Right lobe of liver (tissue), 6 donors: Measurements from ENCODE around the gene NIP7. TPM values are rescaled to one million over a fixed set of nuclear protein-coding genes. Genes with fewer than 3 reads are reported as not detected.

ENCODE experiments used
- ATAC-seq, 4 donors: fragments of 200-7000 bp; cut with Tn5 transposase; one replicate each; pipeline ENCODE4 v1.9.1; 2020; ENCODE audit warnings: mild to moderate bottlenecking in 4 of 4, moderate library complexity in 4 of 4
- DNase-seq, 3 donors: peaks; one replicate each; pipeline ENCODE4 v3.0.0-alpha.2; 2020
- H3K27ac ChIP-seq, 3 donors: fragments of 200-600 bp; one replicate each; pipeline ENCODE4 v1.8.0; 2022
- H3K27me3 ChIP-seq, 2 donors: fragments of 200-600 bp; one replicate each; pipeline ENCODE4 v1.8.0; 2022
- H3K36me3 ChIP-seq, 4 donors: fragments of 200-600 bp; sonication (generic) in 1 of 4; one replicate each; pipeline versions ENCODE4 v1.5.1 to v1.8.0; 2017 to 2022; ENCODE audit warnings: control low read depth in 1 of 4
- H3K4me1 ChIP-seq, 4 donors: fragments of 200-600 bp; sonication (generic) in 1 of 4; one replicate each; pipeline versions ENCODE4 v1.5.1 to v1.8.0; 2017 to 2022; ENCODE audit warnings: control low read depth in 1 of 4
- H3K4me3 ChIP-seq, 3 donors: fragments of 200-600 bp; one replicate each; pipeline ENCODE4 v1.8.0; 2022
- H3K9me3 ChIP-seq, 4 donors: fragments of 200-600 bp; sonication (generic) in 1 of 4; one replicate each; pipeline versions ENCODE4 v1.5.1 to v1.8.0; 2017 to 2022; ENCODE audit warnings: control low read depth in 1 of 4
- CTCF ChIP-seq, 4 donors: fragments of 200-600 bp in 3 of 4; fragments of 450-650 bp in 1 of 4; IDR thresholded peaks; one replicate each; pipeline versions ENCODE4 v1.5.1 to v1.8.0; 2016 to 2022; ENCODE audit warnings: antibody characterized with exemption in 4 of 4, mild to moderate bottlenecking in 2 of 4
- POLR2A ChIP-seq: fragments of 450-650 bp; IDR thresholded peaks from one replicate; pipeline ENCODE4 v1.6.1; 2017; ENCODE audit warnings: antibody characterized with exemption, mild to moderate bottlenecking
- WGBS: methylation state at CpG from one replicate; pipeline ENCODE4 v1.1.6; 2018; ENCODE audit warnings: low coverage, low lambda C conversion rate; ENCODE audit not compliant: insufficient coverage; ENCODE audit errors: missing lambda C conversion rate; 5-methylcytosine and 5-hydroxymethylcytosine counted together
- intact Hi-C, 2 donors: fragments of 100-400 bp; cut with DNase I; formaldehyde crosslinking; loops; one replicate each; pipeline versions ENCODE4 v1.11.2 to v1.14.1; 2022
- total RNA-seq, 6 experiments: library from RNA; depleted of rRNA in 2 of 6; stranded (reverse); fragments of >200 nt in 2 of 6; fragmentation: NEBNext Ultra II Directional in 3 of 6; extraction: Animal tissue kit (Norgen Biotek cat#: 25700) in 3 of 6; gene quantifications; one replicate each; pipeline versions ENCODE4 v1.1.0 to v1.2.4, GENCODE V29; 2016 to 2023
- donor health status: DM: no; HTN: yes; CAD: no.
- donor health status: DM: no; HTN: no; CAD: no.
- donor health status: DM: no; HTN: no; CAD: no.
- donor health status: DM: no; HTN: yes; CAD: no.
- donor health status: DM: no; HTN: yes; CAD: no.

The NIP7 gene
- total RNA-seq, 6 experiments from 2014 or later = 6.9 to 11.3 (median 9.4) TPM

GRCh38 chr16:69381231-69381630, 41.7 kb downstream of the NIP7 start:
- Histone ChIP-seq H3K9me3 (no peaks in the 10 kb centered on the region), H3K27ac (no peak overlapping the region), H3K36me3 (peaks cover 3 to 61% (median 8%) of the 10 kb centered on the region in 4 donors), H3K4me1 (peaks cover 0 to 4% (median 2%) of the 10 kb centered on the region in 4 donors), H3K4me3 (no peak overlapping the region), H3K27me3 (no peaks in the 10 kb centered on the region)
- no peak for ATAC-seq
- 60% methylated on average over 1 of the region's 2 CpGs for WGBS
- DNase-seq = no peak
- intact Hi-C loops = no loop called here
- TF ChIP-seq POLR2A (no peak), CTCF (IDR thresholded peaks at IDR 0.05) (no peak)

GRCh38 chr16:69382421-69382820, 42.8 kb downstream of the NIP7 start:
- Histone ChIP-seq H3K4me3 (no peak overlapping the region), H3K36me3 (peaks cover 3 to 61% (median 8%) of the 10 kb centered on the region in 4 donors), H3K27me3 (no peaks in the 10 kb centered on the region), H3K4me1 (peaks cover 0 to 4% (median 2%) of the 10 kb centered on the region in 4 donors), H3K9me3 (no peaks in the 10 kb centered on the region), H3K27ac (no peak overlapping the region)
- DNase-seq (no peak), ATAC-seq (no peak)
- no peak for TF ChIP-seq CTCF (IDR thresholded peaks at IDR 0.05)
- no peak for TF ChIP-seq POLR2A
- 100% methylated on average over 2 of the region's 2 CpGs for WGBS
- intact Hi-C loops = no loop called here

- H3K36me3 ChIP-seq = peaks cover 0 to 38% (median 5%) of the 10 kb centered on the region in 4 donors
- H3K27ac ChIP-seq = peak overlapping the region; percentile 63 to 86 (median 66)
- peak overlapping the region; percentile 60 to 87 (median 66) for H3K4me3 ChIP-seq
- H3K27me3 ChIP-seq = no peaks in the 10 kb centered on the region
- ATAC-seq = no peak
- intact Hi-C loops = no loop called here
- H3K9me3 ChIP-seq = no peaks in the 10 kb centered on the region
- DNase-seq = no peak
- H3K4me1 ChIP-seq = peaks cover 0 to 4% (median 2%) of the 10 kb centered on the region in 4 donors
- TF ChIP-seq CTCF (IDR thresholded peaks at IDR 0.05) (no peak), POLR2A (no peak)
- WGBS = 1% methylated on average over 6 of the region's 6 CpGs
Measured at GRCh38 chr16:69384974-69385373, 45.4 kb downstream of the NIP7 start.

- peaks cover 0 to 4% (median 2%) of the 10 kb centered on the region in 4 donors for H3K4me1 ChIP-seq
- H3K4me3 ChIP-seq = no peak overlapping the region
- H3K36me3 ChIP-seq = peaks cover 0 to 22% (median 5%) of the 10 kb centered on the region in 4 donors
- H3K27ac ChIP-seq = no peak overlapping the region
- intact Hi-C loops = no loop called here
- H3K27me3 ChIP-seq = no peaks in the 10 kb centered on the region
- TF ChIP-seq POLR2A (no peak), CTCF (IDR thresholded peaks at IDR 0.05) (no peak)
- ATAC-seq = no peak
- 100% methylated on average over 1 of the region's 1 CpG for WGBS
- no peaks in the 10 kb centered on the region for H3K9me3 ChIP-seq
- DNase-seq = no peak
Measured at GRCh38 chr16:69386596-69386995, 47.0 kb downstream of the NIP7 start.

Other genes with a start within 250 kb of the NIP7 start
- gene HAS3, start 234.1 kb upstream of the NIP7 start, total RNA-seq = 1 to 10 TPM in 1 of 6 experiments, under 1 TPM in 5; 0.39 to 1.0 (median 0.63) TPM
- 10 to 100 TPM; 56.6 to 78.3 (median 65.4) TPM for gene CHTF8, start 207.2 kb upstream of the NIP7 start, total RNA-seq
- 10 to 100 TPM; 13.9 to 22.2 (median 19.6) TPM for gene UTP4, start 207.1 kb upstream of the NIP7 start, total RNA-seq
- gene SNTB2, start 152.6 kb upstream of the NIP7 start, total RNA-seq = 10 to 100 TPM in 4 of 6 experiments, 1 to 10 TPM in 2; 7.5 to 13.9 (median 10.6) TPM
- 10 to 100 TPM in 5 of 6 experiments, 1 to 10 TPM in 1; 9.6 to 15.3 (median 12.3) TPM for gene VPS4A, start 28.4 kb upstream of the NIP7 start, total RNA-seq
- 10 to 100 TPM; 13.5 to 38.5 (median 15.7) TPM for gene PDF, start 9.2 kb upstream of the NIP7 start, total RNA-seq
- gene COG8, start 208 bp upstream of the NIP7 start, total RNA-seq = 10 to 100 TPM; 16.0 to 35.5 (median 25.3) TPM
- 1 to 10 TPM; 1.6 to 9.9 (median 2.6) TPM for gene TMED6, start 12.0 kb downstream of the NIP7 start, total RNA-seq
- 10 to 100 TPM in 5 of 6 experiments, 1 to 10 TPM in 1; 9.6 to 14.5 (median 13.5) TPM for gene TERF2, start 46.2 kb downstream of the NIP7 start, total RNA-seq
- gene CYB5B, start 84.8 kb downstream of the NIP7 start, total RNA-seq = 10 to 100 TPM; 19.1 to 42.1 (median 30.5) TPM
- 10 to 100 TPM; 10.3 to 19.6 (median 14.8) TPM for gene NFAT5, start 226.2 kb downstream of the NIP7 start, total RNA-seq